Measurements from ENCODE around the gene NHLRC1.

The NHLRC1 gene

GRCh38 chr6:18138906-18139305 is 16.4 kb upstream of the NHLRC1 start:
- no peak for DNase-seq

GRCh38 chr6:18136260-18136659 is 13.8 kb upstream of the NHLRC1 start:
- DNase-seq, result no peak

DNA sequence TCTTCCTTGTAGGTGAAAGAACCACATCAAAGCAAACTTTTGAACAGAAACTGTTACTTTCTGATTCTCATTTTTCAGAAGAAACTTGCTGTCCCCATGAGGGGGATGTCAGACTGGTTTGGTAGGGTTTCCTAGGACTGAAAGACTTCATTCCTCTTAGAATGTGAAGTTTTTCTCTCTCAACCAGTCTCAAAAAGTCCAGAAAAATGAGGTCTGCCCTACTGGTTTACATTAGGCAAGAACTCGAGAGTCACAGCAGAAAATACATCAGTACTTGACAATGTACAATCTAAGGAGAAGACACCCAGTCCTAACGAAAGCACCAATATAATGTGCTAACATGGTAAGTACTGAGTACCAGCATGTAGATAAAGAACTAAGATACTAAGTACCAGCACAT is 12.7 kb upstream of the NHLRC1 start:
- no peak for DNase-seq

DNA sequence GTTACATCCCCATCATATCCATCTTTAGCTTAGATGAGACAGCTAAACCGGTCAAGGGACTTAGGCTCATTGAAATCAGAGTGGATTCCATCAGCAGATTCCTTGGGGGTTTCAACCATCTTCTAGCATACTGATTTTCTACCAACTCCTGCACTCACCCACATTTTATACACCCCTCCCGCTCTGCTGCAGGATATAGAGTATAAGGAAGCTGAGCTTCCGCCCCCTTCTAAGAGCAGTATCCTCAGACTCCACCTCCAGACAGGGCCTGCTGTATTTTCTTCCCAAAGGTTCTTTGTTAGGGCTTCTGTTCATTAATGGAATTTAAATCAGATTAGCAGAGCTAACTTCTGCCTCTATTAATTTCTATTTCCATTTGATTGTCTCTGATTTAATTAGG is 9.9 kb upstream of the NHLRC1 start:
- DNase-seq, result no peak

DNA sequence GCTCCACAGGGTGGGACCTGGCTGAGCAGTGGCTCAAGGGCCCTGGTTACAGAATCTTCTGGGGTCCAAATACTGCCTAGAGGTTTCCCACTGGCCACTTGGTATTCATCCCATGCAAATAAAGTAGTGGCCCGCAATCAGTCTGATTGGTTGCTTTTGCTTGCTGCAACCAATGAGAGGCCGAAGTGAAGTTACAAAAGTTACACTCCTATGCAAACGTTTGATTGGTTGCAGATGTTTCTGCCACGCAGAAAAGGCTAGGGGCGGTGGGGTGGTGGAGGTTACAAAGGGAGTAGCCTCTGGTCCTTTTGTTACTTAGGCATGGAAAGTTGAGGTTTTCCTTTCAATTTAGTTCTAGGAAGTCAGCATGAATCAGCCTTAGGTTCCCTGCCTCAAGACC is 3.6 kb upstream of the NHLRC1 start:
- no peak for DNase-seq

GRCh38 chr6:18121580-18122127 is 823 bp downstream of the NHLRC1 start:
- DNase-seq, result no peak

DNA sequence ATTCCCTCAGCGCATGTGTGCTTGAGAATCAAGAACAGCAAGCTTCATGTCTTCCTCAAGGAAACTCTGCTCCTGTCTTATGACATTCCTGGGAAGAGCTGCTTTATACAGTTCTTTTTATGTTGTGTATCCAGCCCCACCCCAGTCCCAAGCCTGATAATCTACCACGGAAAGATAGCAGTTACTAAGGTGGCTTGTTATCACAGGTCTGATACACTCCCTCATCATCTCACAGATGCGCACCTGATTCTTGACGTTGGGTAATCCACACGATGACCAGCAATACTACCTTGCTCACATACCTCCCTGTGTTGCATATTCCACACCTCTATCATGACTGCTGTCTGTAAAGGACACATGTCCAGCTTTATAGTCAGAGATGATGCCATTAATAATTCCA is 3.2 kb downstream of the NHLRC1 start:
- DNase-seq, result no peak

GRCh38 chr6:18118330-18118729 is 4.1 kb downstream of the NHLRC1 start:
- no peak for DNase-seq

- no peak for DNase-seq
Observed at GRCh38 chr6:18117136-18117535, 5.3 kb downstream of the NHLRC1 start.

- DNase-seq, result peak in 1 of 2 experiments; percentile 28
Observed at GRCh38 chr6:18115356-18115755, 7.1 kb downstream of the NHLRC1 start.

DNA sequence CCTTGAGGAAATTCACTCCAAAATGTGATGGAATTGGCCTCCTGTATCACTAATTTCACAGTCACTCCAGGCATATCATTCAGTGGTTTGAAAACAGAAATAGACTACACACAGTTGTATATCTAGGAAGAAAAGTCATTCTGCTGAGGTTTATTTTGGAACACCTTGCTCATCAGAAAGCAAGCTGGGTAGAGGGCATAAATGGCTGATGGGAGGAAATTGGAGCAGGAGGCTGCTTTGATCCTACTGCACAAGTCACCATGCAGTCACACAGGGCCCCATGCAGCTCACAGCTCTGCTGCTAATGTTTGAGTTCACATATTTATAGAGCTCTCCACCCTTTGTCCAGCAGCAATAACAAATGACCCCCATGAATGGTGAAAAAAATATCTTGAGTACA is 12.3 kb downstream of the NHLRC1 start:
- no peak for DNase-seq

GRCh38 chr6:18107061-18107460 is 15.4 kb downstream of the NHLRC1 start:
- no peak for DNase-seq

DNA sequence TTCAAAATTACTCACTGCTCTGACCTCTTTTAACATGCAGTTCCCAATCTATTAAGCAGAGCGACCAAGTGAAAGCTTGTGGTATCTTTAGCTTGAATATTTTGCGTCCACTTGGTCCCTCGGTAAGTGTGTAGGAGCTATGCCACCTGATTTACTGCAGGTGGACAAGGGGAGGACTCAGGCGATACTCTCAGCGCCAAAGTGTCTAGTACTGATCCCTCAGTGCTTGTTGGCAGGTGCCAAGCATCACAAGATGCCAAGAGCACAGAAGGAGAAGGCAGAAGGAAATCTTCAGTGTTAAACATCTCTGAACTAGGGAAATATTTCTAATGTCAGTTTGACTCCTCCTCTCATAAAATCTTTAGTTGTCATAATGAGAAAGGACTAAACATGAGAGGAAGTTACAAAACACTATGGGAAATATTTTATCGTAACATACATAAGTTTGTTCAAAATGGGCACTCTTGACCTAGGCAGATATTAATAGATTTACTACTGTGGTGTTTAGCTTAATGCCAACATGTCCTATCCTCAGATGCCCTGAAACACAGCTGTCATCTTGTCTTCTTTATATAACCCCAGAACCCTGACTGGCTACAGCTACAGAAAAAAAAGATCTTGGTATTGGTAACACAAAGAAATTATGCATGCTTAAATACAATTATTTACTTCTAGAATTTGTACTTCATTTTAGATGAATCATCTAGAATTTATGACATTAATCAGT is 19.5 kb downstream of the NHLRC1 start:
- no peak for DNase-seq

DNA sequence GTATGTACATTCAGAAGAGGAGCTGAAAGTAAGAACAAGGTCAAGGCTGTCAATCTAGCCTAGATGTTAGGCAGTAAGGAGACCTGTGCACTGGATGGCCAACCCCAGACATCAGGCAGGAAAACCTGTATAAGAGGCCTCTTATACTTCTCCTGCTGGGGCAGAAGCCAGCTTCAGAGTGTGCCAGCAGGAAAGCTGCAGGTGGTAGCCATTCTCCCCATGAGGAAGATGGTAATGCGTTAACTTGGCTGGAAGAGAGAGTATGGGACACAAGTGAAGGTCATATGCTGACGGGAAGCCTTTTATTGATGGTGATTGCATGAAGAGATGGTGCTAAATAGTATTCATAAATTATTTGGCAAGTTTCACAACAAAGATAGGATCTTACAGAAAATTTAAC is 20.6 kb downstream of the NHLRC1 start:
- DNase-seq, result no peak

- DNase-seq, result no peak
Observed at GRCh38 chr6:18101271-18101670, 21.2 kb downstream of the NHLRC1 start.

DNA sequence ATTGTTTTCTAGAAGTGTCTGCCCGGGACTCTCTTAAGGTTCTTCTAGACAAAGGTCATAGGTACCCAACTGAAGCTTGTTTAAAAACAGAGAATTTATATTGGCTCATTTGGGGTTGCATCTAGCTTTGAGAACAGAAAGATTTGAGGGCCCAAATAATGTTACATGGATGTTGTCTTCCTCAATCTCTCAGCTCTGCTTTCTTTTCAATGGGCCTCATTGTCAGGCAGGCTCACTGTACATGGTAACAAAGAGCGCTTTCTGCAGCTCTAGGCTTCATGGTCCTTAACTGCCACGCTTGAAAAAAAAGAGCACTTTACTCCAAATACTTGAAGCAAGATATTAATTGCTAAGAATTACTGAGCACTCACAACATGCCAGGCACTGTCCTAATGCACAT is 22.2 kb downstream of the NHLRC1 start:
- DNase-seq, result no peak

DNA sequence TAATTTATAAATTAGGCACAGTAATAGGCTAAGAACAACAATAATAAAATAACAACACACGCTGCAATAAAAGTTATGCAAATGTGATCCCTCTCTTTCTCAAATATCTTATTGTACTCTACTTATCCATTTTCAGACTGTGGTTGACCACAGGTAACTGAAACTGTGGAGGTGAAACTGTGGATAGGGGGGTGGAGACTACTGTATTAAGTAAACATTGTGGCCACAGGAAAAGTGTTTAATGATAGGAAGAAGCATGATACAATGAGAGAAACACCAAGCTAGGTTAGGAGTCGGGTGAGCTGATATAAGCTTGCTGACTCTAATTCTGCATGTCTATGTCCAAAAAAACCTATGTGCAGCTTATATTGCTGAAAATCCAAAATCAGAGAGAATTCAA is 23.0 kb downstream of the NHLRC1 start:
- no peak for DNase-seq

- DNase-seq, result no peak
Observed at GRCh38 chr6:18096423-18096822, 26.1 kb downstream of the NHLRC1 start.

DNA sequence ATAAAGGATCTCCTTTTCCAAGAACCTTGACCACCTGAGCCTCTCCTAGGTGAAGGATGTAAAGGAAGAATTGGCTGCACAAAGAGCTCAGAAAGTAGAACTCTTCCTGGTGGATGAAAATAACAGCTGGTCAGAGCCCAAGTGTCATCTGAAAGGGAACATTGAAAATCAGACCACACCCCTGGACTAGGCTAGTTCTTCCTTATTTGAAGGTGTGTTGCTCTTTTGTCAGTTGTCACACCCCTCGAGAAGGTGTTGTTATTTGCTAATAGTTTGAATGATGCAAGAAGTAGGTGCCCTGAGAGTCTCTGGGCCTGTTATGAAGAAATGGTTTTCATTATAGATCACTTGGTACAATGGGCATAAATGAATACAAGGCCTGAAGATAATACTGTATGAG is 31.1 kb downstream of the NHLRC1 start:
- no peak for DNase-seq

- DNase-seq, result no peak
Observed at GRCh38 chr6:18090349-18090786, 32.1 kb downstream of the NHLRC1 start.

GRCh38 chr6:18088419-18089296 is 33.8 kb downstream of the NHLRC1 start:
- DNase-seq, result no peak

DNA sequence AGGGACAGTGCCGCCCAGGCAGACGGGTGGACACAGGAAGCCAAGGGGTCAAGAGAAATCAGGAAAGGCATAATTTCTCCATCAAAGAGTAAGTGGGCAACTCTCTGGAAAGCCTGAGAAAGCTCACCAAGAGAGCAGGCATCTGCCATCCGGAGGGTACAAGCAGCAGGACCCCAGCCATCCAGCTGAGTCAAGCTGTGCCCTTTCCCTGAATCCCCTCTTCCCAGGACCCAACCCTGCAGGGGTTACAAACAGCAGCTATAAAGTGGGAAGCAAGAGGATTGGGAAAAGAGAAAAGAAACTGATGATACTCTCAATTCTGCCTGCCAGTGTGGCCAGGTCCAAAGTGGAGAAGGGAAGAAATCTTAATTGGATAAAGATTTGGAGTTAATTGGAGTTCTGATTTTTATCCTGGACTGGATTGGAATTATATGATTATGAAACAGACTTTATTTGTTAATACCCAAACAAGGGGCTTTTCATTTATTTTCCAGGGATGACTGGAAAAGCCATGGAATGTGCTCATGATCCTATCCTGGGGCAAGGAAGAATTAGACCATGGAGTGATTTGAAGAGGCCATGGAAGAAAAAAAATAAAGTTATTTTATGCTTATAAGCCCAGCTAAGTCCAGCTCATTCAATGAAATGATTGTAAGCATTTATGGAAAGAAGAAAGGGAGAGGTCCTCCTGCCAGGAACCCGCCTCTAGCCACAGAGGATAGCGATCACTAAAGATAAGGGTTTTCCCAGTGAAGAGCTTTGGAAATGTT is 34.9 kb downstream of the NHLRC1 start:
- no peak for DNase-seq

DNA sequence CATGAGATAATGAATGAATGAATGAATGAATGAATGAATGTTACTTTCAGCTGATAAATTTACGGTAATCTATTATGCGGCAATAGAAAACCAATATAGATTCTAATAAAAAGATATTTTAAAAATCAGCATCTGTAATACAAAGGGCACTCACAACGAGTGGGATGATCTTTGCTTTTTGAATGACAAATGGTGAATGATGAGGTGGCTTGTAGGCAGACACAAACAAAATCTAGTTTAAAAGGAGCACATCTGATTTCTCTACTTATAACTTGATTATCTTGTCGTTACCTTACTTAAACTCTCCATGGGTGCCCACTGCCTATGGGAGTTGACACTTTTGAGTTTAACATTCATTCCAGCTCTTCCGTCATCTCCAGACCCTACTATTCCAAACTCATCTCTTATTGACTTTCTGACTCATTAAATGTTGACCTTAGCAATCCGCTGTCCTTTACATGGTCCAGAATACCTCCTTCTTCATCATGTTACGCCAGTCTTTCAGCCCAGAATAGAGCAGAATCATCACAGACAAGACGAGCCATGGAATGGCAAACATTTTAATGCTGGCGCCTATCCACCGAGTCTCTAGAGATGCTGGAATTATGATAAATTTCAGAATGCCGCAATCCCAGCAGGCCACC is 41.3 kb downstream of the NHLRC1 start:
- no peak for DNase-seq

Data from activated T-cell treated with anti-CD3 and anti-CD28 coated beads, Interleukin-2, amount 50 U/mL, for 48 hours (primary cell).